ENCODE data around the gene CFH.
"Not testable (repeated sequence)": the region's sequence is repeated elsewhere in the genome, so short reads cannot be mapped to it uniquely, and the experiment has no call there.

CFH gene

GRCh38 chr1:196651637-196652215 is at the start of gene CFH:
CFH (plus strand) TSS chr1:196652043; CDS start chr1:196652118, 75 bp downstream.
- no peak for DNase-seq (ENCODE audit: low read depth in 2 of 2, low spot score in 1 of 2)

- no peak for DNase-seq (ENCODE audit: low read depth in 2 of 2, low spot score in 1 of 2)
These were observed 48.2 kb upstream of the CFH start for GRCh38 chr1:196603651-196604050.

GRCh38 chr1:196607981-196608380 is 43.9 kb upstream of the CFH start:
- DNase-seq (ENCODE audit: low read depth in 2 of 2, low spot score in 1 of 2) = no peak

GRCh38 chr1:196608390-196609369 is 43.2 kb upstream of the CFH start, which contains the start of gene KCNT2:
KCNT2 (minus strand) TSS chr1:196608440; CDS start chr1:196608309, 131 bp downstream.
- no peak for DNase-seq (ENCODE audit: low read depth in 2 of 2, low spot score in 1 of 2)

- no peak for DNase-seq (ENCODE audit: low read depth in 2 of 2, low spot score in 1 of 2)
These were observed 42.5 kb upstream of the CFH start for GRCh38 chr1:196609370-196609737.

- DNase-seq (ENCODE audit: low read depth in 2 of 2, low spot score in 1 of 2) = no peak
These were observed 40.0 kb upstream of the CFH start for GRCh38 chr1:196611873-196612272.

GRCh38 chr1:196619721-196620120 is 32.1 kb upstream of the CFH start:
- DNase-seq (ENCODE audit: low read depth in 2 of 2, low spot score in 1 of 2) = no peak

GRCh38 chr1:196623079-196623478 is 28.8 kb upstream of the CFH start:
- DNase-seq (ENCODE audit: low read depth in 2 of 2, low spot score in 1 of 2) = no peak

- no peak for DNase-seq (ENCODE audit: low read depth in 2 of 2, low spot score in 1 of 2)
These were observed 23.0 kb upstream of the CFH start for GRCh38 chr1:196628838-196629237.

- no peak for DNase-seq (ENCODE audit: low read depth in 2 of 2, low spot score in 1 of 2)
These were observed 14.2 kb upstream of the CFH start for GRCh38 chr1:196637606-196638005.

GRCh38 chr1:196638466-196638865 is 13.4 kb upstream of the CFH start:
- DNase-seq (ENCODE audit: low read depth in 2 of 2, low spot score in 1 of 2) = no peak

GRCh38 chr1:196639291-196639690 is 12.6 kb upstream of the CFH start:
- DNase-seq (ENCODE audit: low read depth in 2 of 2, low spot score in 1 of 2) = not testable (repeated sequence)

- no peak for DNase-seq (ENCODE audit: low read depth in 2 of 2, low spot score in 1 of 2)
These were observed 10.9 kb upstream of the CFH start for GRCh38 chr1:196640976-196641375.

- no peak for DNase-seq (ENCODE audit: low read depth in 2 of 2, low spot score in 1 of 2)
These were observed 1.9 kb upstream of the CFH start for GRCh38 chr1:196649990-196650389.

GRCh38 chr1:196650403-196650802 is 1.4 kb upstream of the CFH start:
- DNase-seq (ENCODE audit: low read depth in 2 of 2, low spot score in 1 of 2) = no peak

- no peak for DNase-seq (ENCODE audit: low read depth in 2 of 2, low spot score in 1 of 2)
These were observed 764 bp upstream of the CFH start for GRCh38 chr1:196651079-196651478.

- no peak for DNase-seq (ENCODE audit: low read depth in 2 of 2, low spot score in 1 of 2)
These were observed 2.4 kb downstream of the CFH start for GRCh38 chr1:196654271-196654670.

- no peak for DNase-seq (ENCODE audit: low read depth in 2 of 2, low spot score in 1 of 2)
These were observed 3.2 kb downstream of the CFH start for GRCh38 chr1:196655071-196655470.

GRCh38 chr1:196655494-196655893 is 3.7 kb downstream of the CFH start:
- DNase-seq (ENCODE audit: low read depth in 2 of 2, low spot score in 1 of 2) = no peak

- DNase-seq (ENCODE audit: low read depth in 2 of 2, low spot score in 1 of 2) = no peak
These were observed 7.6 kb downstream of the CFH start for GRCh38 chr1:196659471-196659870.

GRCh38 chr1:196660272-196660671 is 8.4 kb downstream of the CFH start:
- DNase-seq (ENCODE audit: low read depth in 2 of 2, low spot score in 1 of 2) = no peak

GRCh38 chr1:196660852-196661251 is 9.0 kb downstream of the CFH start:
- DNase-seq (ENCODE audit: low read depth in 2 of 2, low spot score in 1 of 2) = no peak
